ENCODE data around the gene REPS1. TPM values are rescaled to one million over a fixed set of nuclear protein-coding genes. Genes with fewer than 3 reads are reported as not detected.

REPS1 gene
- total RNA-seq, 1 experiment from 2014 or later = 55.1 TPM

DNA sequence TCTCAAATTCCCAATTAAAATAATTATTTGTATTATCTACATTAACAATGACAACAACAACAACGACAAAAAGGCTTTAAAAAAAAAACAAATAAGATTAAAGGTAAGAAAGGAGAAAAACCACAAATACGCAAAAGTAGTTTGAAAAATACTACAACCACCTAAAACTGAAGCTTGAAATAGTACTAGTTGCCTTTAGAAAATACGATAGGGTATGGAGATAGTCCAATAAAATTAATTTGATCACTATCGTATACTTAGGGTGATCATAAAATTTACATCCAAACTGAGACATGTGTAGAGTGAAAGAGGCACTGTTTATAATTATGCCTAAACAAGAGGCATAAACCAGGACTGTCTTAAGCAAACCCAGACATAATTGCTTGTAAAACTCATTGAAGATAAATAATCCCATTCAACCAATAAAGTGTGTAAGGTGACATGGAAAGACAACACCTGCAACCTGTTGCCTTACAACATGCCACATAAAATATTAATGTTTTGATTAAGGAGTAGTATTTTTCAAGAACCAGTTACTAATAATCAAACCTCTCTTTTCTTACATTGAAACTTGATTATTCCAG is 22.7 kb downstream of the REPS1 start (continued):
- TF ChIP-seq ATF1 (CRISPR knock-in tag; IDR thresholded peaks at IDR 0.05) (no peak), TEAD4 (CRISPR knock-in tag; IDR thresholded peaks at IDR 0.05) (no peak), NR3C1 (CRISPR knock-in tag; conservative IDR thresholded peaks at IDR 0.05; ENCODE audit: low read depth) (no peak)

DNA sequence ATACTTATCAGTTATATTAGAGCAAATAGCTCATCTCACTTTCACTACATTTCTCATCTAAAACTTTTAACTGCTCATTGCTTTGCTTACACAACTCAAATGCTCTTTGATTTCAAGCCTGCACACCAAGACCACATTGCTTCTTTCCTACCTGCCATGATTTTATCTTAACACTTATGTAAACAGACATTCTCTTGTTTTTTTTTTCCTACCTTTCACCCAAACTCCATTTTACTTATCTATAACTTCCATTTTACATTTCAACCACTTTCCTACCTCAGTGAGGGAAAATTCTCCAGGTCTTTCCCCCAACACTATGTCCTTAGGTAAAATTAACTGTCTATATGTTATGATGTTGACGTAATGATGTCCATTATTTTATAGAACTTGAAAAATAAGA is 24.0 kb downstream of the REPS1 start:
- Mint-ChIP-seq H3K4me3 (no peak overlapping the region), H3K27me3 (ENCODE audit: low read depth) (no peaks in the 10 kb centered on the region), H3K36me3 (no peaks in the 10 kb centered on the region), H3K4me1 (peaks cover 23% of the 10 kb centered on the region), H3K27ac (no peak overlapping the region), H3K9me3 (no peaks in the 10 kb centered on the region)
- TF ChIP-seq, protein P1, sequence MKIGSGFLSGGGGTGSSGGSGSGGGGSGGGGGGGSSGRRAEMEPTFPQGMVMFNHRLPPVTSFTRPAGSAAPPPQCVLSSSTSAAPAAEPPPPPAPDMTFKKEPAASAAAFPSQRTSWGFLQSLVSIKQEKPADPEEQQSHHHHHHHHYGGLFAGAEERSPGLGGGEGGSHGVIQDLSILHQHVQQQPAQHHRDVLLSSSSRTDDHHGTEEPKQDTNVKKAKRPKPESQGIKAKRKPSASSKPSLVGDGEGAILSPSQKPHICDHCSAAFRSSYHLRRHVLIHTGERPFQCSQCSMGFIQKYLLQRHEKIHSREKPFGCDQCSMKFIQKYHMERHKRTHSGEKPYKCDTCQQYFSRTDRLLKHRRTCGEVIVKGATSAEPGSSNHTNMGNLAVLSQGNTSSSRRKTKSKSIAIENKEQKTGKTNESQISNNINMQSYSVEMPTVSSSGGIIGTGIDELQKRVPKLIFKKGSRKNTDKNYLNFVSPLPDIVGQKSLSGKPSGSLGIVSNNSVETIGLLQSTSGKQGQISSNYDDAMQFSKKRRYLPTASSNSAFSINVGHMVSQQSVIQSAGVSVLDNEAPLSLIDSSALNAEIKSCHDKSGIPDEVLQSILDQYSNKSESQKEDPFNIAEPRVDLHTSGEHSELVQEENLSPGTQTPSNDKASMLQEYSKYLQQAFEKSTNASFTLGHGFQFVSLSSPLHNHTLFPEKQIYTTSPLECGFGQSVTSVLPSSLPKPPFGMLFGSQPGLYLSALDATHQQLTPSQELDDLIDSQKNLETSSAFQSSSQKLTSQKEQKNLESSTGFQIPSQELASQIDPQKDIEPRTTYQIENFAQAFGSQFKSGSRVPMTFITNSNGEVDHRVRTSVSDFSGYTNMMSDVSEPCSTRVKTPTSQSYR (CRISPR knock-in tag; IDR thresholded peaks at IDR 0.05) = no peak
- no peak for TF ChIP-seq NFATC4 (CRISPR knock-in tag; IDR thresholded peaks at IDR 0.05)
- TF ChIP-seq SMAD3 (CRISPR knock-in tag; IDR thresholded peaks at IDR 0.05; ENCODE audit: borderline replicate concordance) = no peak
- TF ChIP-seq GABPB1 (CRISPR knock-in tag; IDR thresholded peaks at IDR 0.05) = no peak
- no peak for TF ChIP-seq ZNF671 (CRISPR knock-in tag; IDR thresholded peaks at IDR 0.05)
- TF ChIP-seq, protein P2, sequence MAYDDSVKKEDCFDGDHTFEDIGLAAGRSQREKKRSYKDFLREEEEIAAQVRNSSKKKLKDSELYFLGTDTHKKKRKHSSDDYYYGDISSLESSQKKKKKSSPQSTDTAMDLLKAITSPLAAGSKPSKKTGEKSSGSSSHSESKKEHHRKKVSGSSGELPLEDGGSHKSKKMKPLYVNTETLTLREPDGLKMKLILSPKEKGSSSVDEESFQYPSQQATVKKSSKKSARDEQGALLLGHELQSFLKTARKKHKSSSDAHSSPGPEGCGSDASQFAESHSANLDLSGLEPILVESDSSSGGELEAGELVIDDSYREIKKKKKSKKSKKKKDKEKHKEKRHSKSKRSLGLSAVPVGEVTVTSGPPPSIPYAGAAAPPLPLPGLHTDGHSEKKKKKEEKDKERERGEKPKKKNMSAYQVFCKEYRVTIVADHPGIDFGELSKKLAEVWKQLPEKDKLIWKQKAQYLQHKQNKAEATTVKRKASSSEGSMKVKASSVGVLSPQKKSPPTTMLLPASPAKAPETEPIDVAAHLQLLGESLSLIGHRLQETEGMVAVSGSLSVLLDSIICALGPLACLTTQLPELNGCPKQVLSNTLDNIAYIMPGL (CRISPR knock-in tag; IDR thresholded peaks at IDR 0.05) = no peak
- CTCF ChIA-PET = no interaction called here
- DNase-seq (ENCODE audit: low spot score) (no peak), ATAC-seq (no peak)
- POLR2A ChIA-PET = no interaction called here

DNA sequence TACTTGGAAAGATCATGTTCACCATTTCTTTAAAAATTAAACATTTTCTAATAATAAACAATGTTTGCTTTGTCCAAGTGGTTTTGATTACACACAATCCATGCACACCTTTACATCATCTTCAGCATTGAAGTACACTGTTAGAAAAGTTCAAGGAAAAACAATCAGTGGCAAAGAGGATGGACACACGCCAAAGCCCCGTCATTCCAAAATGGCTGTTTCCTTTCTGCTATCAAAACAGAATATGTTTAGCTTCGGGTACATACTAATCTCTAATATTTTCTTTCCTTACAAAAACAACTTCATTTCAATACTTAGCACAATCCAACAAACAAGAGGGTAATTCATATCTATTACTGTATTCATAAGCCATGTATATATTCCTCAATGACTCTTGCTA is 24.5 kb downstream of the REPS1 start:
- POLR2A ChIA-PET = no interaction called here
- Mint-ChIP-seq H3K27ac (no peak overlapping the region), H3K27me3 (ENCODE audit: low read depth) (no peaks in the 10 kb centered on the region), H3K9me3 (no peaks in the 10 kb centered on the region), H3K4me3 (no peak overlapping the region), H3K36me3 (no peaks in the 10 kb centered on the region), H3K4me1 (peaks cover 22% of the 10 kb centered on the region)
- TF ChIP-seq, protein P3, sequence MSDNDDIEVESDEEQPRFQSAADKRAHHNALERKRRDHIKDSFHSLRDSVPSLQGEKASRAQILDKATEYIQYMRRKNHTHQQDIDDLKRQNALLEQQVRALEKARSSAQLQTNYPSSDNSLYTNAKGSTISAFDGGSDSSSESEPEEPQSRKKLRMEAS (CRISPR knock-in tag; IDR thresholded peaks at IDR 0.05) = no peak
- TF ChIP-seq GRHL2 (CRISPR knock-in tag; IDR thresholded peaks at IDR 0.05; ENCODE audit: insufficient replicate concordance, severe bottlenecking) (no peak), TP53 (CRISPR knock-in tag; IDR thresholded peaks at IDR 0.05) (no peak), FOXK1 (CRISPR knock-in tag; IDR thresholded peaks at IDR 0.05) (no peak), ETV6 (CRISPR knock-in tag; IDR thresholded peaks at IDR 0.05) (no peak), SOX15 (CRISPR knock-in tag; IDR thresholded peaks at IDR 0.05) (no peak), ZNF317 (CRISPR knock-in tag; IDR thresholded peaks at IDR 0.05; ENCODE audit: borderline replicate concordance, low read depth) (no peak)
- TF ChIP-seq, protein P4, sequence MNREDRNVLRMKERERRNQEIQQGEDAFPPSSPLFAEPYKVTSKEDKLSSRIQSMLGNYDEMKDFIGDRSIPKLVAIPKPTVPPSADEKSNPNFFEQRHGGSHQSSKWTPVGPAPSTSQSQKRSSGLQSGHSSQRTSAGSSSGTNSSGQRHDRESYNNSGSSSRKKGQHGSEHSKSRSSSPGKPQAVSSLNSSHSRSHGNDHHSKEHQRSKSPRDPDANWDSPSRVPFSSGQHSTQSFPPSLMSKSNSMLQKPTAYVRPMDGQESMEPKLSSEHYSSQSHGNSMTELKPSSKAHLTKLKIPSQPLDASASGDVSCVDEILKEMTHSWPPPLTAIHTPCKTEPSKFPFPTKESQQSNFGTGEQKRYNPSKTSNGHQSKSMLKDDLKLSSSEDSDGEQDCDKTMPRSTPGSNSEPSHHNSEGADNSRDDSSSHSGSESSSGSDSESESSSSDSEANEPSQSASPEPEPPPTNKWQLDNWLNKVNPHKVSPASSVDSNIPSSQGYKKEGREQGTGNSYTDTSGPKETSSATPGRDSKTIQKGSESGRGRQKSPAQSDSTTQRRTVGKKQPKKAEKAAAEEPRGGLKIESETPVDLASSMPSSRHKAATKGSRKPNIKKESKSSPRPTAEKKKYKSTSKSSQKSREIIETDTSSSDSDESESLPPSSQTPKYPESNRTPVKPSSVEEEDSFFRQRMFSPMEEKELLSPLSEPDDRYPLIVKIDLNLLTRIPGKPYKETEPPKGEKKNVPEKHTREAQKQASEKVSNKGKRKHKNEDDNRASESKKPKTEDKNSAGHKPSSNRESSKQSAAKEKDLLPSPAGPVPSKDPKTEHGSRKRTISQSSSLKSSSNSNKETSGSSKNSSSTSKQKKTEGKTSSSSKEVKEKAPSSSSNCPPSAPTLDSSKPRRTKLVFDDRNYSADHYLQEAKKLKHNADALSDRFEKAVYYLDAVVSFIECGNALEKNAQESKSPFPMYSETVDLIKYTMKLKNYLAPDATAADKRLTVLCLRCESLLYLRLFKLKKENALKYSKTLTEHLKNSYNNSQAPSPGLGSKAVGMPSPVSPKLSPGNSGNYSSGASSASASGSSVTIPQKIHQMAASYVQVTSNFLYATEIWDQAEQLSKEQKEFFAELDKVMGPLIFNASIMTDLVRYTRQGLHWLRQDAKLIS (CRISPR knock-in tag; IDR thresholded peaks at IDR 0.05; ENCODE audit: borderline replicate concordance) = no peak
- no peak for ATAC-seq
- no peak for DNase-seq (ENCODE audit: low spot score)
- CTCF ChIA-PET = no interaction called here
